GM12801 (cell line): ENCODE data around the gene SUFU.

Experiments
- CTCF ChIP-seq: IDR thresholded peaks from one replicate; pipeline ENCODE4 v1.5.1; 2011; ENCODE audit warnings: control low read depth; ENCODE audit not compliant: insufficient read length; ENCODE audit errors: extremely low read depth

SUFU gene

GRCh38 chr10:102602272-102603045 is 98.7 kb downstream of the SUFU start:
- TF ChIP-seq CTCF = no peak

- no peak for TF ChIP-seq CTCF
Measured at GRCh38 chr10:102603946-102604345, 100.2 kb downstream of the SUFU start.

GRCh38 chr10:102604439-102604841 is 100.7 kb downstream of the SUFU start:
- no peak for TF ChIP-seq CTCF

GRCh38 chr10:102605712-102606111 is 101.9 kb downstream of the SUFU start:
- no peak for TF ChIP-seq CTCF

- TF ChIP-seq CTCF = no peak
Measured at GRCh38 chr10:102608487-102608886, 104.7 kb downstream of the SUFU start.

GRCh38 chr10:102610441-102610887 is 106.7 kb downstream of the SUFU start:
- TF ChIP-seq CTCF = no peak

GRCh38 chr10:102611514-102612087 is 107.8 kb downstream of the SUFU start:
- no peak for TF ChIP-seq CTCF

GRCh38 chr10:102612964-102613275 is 109.1 kb downstream of the SUFU start:
- no peak for TF ChIP-seq CTCF
